HL-60 (cell line): ENCODE results near the gene ATAD3C.
"Not testable (repeated sequence)": the region's sequence is repeated elsewhere in the genome, so short reads cannot be mapped to it uniquely, and the experiment has no call there.

ENCODE experiments used
- DNase-seq, 2 experiments: peaks; one replicate each; pipeline ENCODE4 v3.0.0-alpha.2; 2010 to 2020; ENCODE audit warnings: low read depth in 1 of 2, low spot score in 1 of 2
- H3K27ac ChIP-seq: fragments of 250-450 bp; sonication (Bioruptor Pico); replicated peaks from 2 replicates; pipeline ENCODE4 v1.5.1; 2020; ENCODE audit warnings: mild to moderate bottlenecking, moderate library complexity
- H3K27me3 ChIP-seq: fragments of 250-450 bp; sonication (Bioruptor Pico); 2 replicates; pipeline ENCODE4 v1.5.1; 2021; ENCODE audit warnings: mild to moderate bottlenecking, moderate library complexity; ENCODE audit not compliant: insufficient read depth, poor library complexity, severe bottlenecking
- H3K4me3 ChIP-seq: replicated peaks from 2 replicates; pipeline ENCODE4 v1.5.1; 2011; ENCODE audit warnings: mild to moderate bottlenecking, control low read depth, low read length; ENCODE audit not compliant: insufficient read depth
- GABPA ChIP-seq: IDR thresholded peaks from 2 replicates; pipeline ENCODE4 v1.6.1; 2012; ENCODE audit warnings: low read depth
- POLR2AphosphoS5 ChIP-seq: IDR thresholded peaks from 2 replicates; pipeline ENCODE4 v1.6.1; 2012; ENCODE audit warnings: low read depth
- SPI1 ChIP-seq: IDR thresholded peaks from 2 replicates; pipeline ENCODE4 v1.6.1; 2012; ENCODE audit warnings: low read depth, mild to moderate bottlenecking, borderline replicate concordance
- TF ChIP-seq, protein P1 (sequence below): IDR thresholded peaks from one replicate; pipeline ENCODE4 v1.5.1; 2011; ENCODE audit warnings: low read length, control low read depth, inconsistent platforms; ENCODE audit not compliant: insufficient read depth
- TF ChIP-seq, protein P2 (sequence below): IDR thresholded peaks from 2 replicates; pipeline ENCODE4 v1.6.1; 2012; ENCODE audit warnings: low read depth; ENCODE audit not compliant: insufficient replicate concordance

Gene ATAD3C

DNA sequence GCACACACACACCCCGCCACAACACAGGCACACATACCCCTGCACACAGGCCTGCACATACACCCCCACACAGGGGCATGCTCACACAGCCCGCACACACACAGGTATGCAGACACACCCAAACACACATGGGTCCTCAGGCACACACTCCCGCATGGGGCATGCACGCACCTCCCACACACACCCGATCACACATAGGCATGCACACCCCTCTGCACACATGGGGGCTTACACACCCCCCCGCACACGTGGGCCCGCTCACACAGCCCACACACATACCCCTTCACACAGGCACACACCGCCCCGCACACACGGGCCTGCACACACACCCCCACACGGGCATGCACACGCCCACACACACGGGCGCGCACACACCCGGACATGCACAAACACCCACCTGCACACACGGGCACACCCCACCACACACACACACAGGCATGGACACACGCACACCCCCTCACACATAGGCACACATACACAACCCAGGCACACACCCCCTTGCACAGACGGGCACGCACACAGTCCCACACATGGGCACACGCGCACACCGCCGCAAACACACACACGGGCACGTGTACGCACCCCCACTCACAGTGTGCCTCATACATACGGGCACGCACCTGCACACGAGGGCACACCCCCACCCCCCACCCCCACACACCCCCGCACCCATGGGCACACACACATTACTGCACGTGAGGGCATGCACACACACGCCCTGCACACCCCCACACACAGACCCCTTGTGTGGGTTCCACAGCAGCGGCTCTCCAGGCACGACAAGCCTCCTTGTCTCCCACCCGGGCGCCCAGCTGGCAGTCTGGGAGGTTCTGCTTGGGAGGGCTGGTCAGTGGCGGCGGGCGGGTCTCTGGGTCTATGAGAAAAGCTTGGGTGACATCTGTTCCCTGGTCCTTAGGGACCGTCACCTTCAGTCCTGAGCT, 30.3 kb downstream of the ATAD3C start:
- DNase-seq = no peak
- Histone ChIP-seq H3K27me3 (no peaks in the 10 kb centered on the region), H3K4me3 (no peak overlapping the region), H3K27ac (no peak overlapping the region)
- TF ChIP-seq, protein P1, sequence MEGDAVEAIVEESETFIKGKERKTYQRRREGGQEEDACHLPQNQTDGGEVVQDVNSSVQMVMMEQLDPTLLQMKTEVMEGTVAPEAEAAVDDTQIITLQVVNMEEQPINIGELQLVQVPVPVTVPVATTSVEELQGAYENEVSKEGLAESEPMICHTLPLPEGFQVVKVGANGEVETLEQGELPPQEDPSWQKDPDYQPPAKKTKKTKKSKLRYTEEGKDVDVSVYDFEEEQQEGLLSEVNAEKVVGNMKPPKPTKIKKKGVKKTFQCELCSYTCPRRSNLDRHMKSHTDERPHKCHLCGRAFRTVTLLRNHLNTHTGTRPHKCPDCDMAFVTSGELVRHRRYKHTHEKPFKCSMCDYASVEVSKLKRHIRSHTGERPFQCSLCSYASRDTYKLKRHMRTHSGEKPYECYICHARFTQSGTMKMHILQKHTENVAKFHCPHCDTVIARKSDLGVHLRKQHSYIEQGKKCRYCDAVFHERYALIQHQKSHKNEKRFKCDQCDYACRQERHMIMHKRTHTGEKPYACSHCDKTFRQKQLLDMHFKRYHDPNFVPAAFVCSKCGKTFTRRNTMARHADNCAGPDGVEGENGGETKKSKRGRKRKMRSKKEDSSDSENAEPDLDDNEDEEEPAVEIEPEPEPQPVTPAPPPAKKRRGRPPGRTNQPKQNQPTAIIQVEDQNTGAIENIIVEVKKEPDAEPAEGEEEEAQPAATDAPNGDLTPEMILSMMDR = no peak
- TF ChIP-seq, protein P2, sequence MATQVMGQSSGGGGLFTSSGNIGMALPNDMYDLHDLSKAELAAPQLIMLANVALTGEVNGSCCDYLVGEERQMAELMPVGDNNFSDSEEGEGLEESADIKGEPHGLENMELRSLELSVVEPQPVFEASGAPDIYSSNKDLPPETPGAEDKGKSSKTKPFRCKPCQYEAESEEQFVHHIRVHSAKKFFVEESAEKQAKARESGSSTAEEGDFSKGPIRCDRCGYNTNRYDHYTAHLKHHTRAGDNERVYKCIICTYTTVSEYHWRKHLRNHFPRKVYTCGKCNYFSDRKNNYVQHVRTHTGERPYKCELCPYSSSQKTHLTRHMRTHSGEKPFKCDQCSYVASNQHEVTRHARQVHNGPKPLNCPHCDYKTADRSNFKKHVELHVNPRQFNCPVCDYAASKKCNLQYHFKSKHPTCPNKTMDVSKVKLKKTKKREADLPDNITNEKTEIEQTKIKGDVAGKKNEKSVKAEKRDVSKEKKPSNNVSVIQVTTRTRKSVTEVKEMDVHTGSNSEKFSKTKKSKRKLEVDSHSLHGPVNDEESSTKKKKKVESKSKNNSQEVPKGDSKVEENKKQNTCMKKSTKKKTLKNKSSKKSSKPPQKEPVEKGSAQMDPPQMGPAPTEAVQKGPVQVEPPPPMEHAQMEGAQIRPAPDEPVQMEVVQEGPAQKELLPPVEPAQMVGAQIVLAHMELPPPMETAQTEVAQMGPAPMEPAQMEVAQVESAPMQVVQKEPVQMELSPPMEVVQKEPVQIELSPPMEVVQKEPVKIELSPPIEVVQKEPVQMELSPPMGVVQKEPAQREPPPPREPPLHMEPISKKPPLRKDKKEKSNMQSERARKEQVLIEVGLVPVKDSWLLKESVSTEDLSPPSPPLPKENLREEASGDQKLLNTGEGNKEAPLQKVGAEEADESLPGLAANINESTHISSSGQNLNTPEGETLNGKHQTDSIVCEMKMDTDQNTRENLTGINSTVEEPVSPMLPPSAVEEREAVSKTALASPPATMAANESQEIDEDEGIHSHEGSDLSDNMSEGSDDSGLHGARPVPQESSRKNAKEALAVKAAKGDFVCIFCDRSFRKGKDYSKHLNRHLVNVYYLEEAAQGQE = no peak
- TF ChIP-seq GABPA (no peak), SPI1 (no peak), POLR2AphosphoS5 (no peak; the same call in 1 of the 2 replicates)

DNA sequence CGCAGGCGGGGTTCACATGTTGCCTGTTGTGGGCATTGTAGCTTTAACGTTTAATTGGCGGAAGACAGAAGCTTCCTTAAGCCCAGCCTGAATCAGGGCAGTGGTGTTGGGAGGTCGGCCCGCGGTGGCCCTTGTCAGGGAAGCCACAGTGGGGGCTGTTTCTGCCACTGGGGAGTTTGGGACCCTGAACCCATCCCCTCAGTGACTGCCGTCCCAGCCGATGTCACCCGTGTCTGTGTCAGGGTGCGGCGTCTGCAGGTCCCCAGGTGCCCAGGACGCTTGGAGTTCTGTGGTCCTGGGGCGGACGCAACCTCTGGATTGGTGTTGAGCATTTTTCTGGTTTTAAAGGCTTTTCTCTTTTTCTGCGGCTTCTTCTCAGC, 31.0 kb downstream of the ATAD3C start:
- not testable (repeated sequence) for H3K27ac ChIP-seq, H3K27me3 ChIP-seq

DNA sequence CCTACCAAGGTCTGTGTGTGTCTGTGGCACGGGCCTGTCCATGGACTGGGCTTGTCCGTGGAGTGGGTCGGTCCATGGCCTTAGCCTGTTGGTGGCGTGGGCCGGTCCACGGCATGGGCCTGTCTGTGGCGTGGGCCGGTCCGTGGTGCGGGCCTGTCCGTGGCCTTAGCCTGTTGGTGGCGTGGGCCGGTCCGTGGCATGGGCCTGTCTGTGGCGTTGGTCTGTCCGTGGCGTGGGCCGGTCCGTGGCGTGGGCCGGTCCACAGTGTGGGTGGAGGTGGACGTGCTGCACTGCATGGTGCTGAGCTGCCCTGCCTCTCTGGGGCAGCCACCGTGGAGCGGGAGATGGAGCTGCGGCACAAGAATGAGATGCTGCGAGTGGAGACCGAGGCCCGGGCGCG, 32.3 kb downstream of the ATAD3C start:
- not testable (repeated sequence) for H3K4me3 ChIP-seq, DNase-seq, H3K27ac ChIP-seq, H3K27me3 ChIP-seq

More for the DNA sequence above, 31.0 kb downstream of the ATAD3C start:
- not testable (repeated sequence) for H3K4me3 ChIP-seq, DNase-seq

DNA sequence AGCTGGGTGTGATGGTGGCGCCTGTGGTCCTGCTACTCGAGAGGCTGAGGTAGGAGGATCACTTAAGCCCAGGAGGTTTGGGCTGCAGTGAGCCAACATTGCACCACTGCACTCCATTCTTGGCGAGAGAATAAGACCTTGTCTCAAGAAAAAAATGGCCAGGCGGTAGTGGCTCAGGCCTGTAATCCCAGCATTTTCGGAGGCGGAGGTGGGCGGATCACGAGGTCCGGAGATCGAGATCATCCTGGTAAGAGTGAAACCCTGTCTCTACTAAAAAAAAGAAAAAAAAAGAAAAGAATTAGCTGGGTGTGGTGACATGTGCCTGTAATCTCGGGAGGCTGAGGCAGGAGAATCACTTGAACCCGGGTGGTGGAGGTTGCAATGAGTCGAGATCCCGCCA, 33.4 kb downstream of the ATAD3C start:
- Histone ChIP-seq H3K27me3 (no peaks in the 10 kb centered on the region), H3K27ac (no peak overlapping the region), H3K4me3 (no peak overlapping the region)
- TF ChIP-seq POLR2AphosphoS5 (no peak), SPI1 (no peak), GABPA (no peak)
- TF ChIP-seq, protein P2 = no peak
- TF ChIP-seq, protein P1 = no peak
- no peak for DNase-seq

DNA sequence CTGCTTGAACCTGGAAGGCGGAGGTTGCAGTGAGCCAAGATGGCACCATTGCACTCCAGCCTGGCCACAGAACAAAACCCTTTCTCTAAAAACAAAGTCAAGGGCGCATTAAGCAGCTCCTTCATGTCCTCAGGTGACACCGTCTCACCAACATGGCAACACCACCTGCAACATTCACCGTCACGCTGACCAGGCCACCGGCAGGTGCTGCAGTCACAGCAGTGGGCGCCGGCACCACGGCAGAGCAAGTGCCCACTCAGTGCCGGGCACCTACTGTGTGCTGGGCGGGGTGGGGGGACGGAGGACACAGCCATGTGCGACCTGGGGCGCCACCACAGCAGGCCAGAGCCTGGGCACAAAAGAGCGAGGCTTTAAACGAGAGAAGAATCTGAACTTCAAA, 34.2 kb downstream of the ATAD3C start:
- no peak overlapping the region for H3K27ac ChIP-seq
- no peak overlapping the region for H3K4me3 ChIP-seq
- DNase-seq = no peak
- TF ChIP-seq, protein P1 = no peak
- TF ChIP-seq SPI1 = no peak
- TF ChIP-seq, protein P2 = no peak
- TF ChIP-seq POLR2AphosphoS5 = no peak; the same call in 1 of the 2 replicates
- no peak for TF ChIP-seq GABPA
- H3K27me3 ChIP-seq = no peaks in the 10 kb centered on the region
